Activated gamma-delta T cell (primary cell): ENCODE results near the gene PPP2R5C.

Experiments
- DNase-seq: peaks from one replicate; lab custom pipeline; 2025; lab: John Stamatoyannopoulos, UW

The PPP2R5C gene

DNA sequence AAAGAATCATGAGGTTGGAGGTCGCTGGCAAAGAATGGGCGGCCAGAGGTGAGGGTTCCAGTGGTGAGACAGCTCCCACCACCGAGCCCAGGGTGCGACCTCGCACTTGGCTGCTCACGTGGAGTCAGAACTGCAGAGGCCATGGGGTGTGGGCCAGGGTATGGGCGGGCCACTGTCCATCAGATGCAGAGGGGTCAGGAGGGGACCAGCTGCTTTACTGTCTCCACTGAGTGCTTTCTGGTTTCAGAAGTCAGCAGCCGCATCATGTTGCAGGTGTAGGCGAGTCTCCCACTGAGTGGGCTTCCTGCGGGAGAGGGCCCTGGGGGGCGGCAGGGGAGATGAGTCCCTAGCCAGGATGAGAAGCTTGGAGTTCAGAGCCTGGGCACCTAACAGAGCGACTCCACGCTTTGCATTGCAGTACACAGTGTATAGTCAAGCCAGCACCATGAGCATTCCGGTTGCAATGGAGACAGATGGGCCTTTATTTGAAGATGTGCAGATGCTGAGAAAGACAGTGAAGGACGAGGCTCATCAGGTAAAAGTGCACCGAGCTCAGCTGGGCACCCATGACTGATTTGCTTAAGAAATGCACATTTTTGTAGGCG lies 156.0 kb downstream of the PPP2R5C start:
- no peak for DNase-seq

DNA sequence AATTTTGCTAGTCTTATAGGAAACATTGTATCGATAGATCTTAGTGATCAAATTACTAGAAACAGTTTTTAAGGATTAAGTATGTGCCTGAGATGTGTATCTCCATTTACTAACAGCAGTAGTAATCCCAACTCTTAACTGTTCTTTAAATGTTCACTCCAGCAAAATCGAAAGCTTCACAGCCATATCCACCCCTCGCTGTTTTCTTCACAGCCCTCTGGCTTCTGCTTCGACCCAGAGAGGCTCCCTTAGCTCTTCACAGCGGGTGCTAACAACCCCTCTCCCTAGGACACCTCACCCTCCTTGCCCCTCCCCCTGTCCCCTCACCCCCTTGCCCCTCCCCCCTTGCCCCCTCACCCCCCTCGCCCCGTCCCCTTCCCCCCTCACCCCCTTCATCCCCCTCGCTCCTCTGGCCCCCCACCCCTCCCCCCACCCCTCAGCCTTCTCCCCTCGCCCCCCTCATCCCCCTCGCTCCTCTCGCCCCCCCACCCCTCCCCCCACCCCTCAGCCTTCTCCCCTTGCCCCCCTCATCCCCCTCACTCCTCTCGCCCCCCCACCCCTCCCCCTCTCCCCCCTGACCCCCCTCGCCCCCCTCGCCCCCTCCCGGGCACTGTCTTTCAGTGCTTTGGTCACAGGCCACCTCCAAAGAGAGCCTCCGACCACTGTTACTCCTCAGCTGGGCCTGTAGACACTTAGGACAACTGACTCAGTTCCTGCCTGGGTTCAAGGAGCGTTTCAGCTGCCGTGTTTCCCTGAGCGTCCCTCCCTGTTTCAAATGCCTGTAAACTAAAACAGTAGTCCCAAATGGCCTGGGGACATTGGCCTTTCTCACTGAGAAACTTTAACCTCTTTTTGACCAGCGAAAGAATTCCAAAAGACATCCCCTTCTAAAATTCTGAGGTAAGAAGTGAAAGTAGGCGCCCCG lies 156.8 kb downstream of the PPP2R5C start:
- no peak for DNase-seq

DNA sequence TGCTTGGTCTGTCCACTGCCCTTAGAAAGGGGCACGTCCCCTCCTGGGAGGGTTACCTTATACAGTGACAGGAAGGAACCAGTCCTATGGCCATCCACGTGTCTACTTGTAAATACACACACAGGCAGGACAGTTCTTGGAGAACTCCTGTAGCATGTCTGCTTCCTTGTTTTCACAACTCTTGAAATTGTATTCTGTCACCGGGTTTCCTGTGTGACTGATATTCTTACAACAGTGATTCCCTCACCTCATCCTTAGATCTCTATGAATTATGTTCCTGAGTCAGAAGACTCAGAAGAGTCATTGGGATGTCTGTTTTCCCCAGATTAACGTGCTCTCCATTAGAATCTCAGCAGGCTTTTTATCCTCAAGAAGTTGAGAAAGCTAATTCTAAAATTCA lies 158.8 kb downstream of the PPP2R5C start:
- DNase-seq: no peak

DNA sequence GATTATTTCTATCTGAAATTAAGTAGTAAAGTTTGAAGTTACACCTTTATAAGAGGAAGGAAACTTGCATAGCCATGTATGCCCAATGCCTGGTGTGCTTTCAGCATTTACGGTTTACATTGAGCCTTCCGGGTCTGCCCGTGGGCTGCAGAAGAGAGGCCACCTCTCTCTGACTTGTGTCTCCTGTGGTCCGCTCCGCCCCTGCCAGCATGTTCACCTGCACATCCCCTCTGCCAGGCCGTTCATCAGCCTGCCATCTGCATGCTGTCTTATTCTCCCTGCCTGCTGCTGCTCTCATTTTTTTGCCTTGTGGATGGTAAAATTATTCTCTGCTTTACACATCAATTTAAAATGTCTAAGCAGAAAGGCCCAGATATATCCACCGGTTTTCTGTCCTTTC lies 161.4 kb downstream of the PPP2R5C start:
- DNase-seq: no peak

DNA sequence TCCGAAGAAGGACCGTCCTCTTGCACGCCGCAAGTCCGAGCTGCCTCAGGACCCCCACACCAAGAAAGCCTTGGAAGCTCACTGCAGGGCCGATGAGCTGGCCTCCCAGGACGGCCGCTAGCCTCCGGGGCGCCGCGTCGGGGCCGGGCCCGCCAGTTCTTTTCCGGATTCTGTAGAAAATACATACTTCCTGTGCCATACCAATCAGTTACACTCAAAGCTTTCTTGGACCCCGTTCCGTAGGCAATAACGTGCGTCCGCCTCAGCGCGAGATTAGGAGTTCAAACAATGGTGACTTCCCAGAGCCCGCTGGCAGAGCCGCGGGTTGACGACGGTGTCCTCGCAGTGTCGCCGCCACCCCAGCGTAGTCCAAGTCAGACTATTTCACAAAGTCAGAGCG lies 163.6 kb downstream of the PPP2R5C start:
- DNase-seq: no peak

DNA sequence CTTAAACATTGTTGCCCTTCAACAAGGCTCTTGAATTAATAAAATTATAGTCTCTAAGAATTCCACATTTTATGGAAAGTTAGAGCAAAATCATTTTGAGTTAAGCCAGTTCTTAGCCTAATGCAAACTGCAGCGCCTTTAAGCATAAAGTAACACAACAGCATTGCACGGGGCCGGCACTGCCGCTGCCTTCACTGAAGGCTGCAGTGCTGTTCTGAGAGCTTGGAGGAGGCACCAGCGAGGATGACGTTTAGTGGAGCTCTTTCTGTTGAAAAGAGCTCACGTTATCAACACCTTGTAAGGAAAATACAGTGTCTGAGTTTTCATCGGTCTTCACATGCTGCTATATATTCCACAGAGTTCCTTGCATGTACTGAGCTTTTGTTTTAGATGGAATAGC lies 164.6 kb downstream of the PPP2R5C start:
- DNase-seq: no peak

DNA sequence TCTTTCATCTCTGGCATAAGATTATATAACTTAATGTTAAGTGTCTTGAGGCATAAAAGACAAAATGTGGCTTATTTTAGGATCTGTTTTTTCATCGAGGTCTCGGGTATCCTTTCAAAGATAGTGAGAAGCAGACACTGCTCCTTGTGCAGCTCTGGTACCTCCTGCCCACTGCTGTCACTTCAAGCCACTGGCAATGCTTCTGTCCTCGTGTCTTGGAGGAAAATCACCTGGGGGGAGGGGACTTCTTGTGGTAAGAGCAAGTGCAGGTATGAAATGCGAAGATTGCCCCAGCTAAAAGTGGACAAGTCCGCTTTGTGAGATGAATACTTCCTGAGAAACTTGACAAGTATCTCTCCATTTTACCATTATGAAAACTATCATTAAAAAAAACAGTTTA lies 165.1 kb downstream of the PPP2R5C start:
- no peak for DNase-seq

DNA sequence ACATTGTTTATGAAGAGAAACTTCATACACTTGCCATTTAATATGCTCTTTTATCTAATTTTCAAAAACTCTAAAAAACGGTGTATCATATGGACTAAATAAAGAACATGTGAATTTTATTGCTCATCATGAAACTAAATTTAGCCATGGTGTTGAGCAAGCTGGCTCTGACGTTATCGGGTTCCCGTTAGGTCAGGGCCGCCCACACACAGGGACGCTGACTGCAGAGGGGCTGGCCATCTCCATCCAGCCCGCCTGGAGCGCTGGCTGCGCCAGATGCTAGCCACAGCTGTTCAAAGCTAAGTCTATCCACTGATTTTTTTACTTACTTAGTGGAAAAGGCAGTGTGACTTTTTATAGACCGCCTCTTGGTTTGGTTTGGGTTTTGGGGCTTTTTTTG lies 166.3 kb downstream of the PPP2R5C start:
- no peak for DNase-seq

DNA sequence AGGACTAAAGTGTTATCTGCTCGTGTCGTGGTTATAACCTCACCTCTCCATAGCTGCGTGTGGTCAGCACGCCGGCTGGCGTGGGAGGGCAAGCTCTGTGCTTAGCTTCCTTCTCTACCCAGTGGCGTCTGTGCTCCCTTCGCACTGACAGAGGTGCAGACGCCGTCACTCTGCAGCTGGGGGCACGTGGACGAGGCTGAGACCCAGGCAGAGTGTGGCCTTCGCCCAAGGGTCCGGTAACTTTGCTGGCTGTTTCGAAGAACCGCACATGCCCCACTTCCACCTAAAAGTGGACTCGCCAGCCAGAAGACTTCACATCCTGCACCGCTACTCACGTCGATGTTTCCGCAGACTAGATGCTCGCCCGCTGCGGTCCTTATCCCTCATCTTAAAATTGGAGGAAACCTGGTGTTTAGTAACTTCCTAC lies 166.9 kb downstream of the PPP2R5C start:
- no peak for DNase-seq

DNA sequence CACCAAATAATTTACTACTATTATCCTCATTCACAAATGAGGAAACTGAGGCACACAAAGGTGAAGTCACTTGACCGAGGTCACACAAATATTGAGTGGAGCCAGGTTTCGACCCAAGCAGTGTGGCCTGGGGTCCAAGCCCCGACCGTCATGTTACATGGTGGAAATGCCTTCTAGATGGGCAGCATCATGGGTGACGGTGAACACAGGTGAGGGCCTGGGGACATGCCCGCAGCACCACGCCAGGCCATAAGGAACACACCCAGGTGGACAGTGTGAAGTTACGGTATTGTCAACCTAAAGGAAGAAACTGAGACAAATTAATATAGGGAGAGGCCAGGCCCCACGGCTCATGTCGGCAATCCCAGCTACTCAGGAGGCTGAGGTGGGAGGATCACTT lies 167.6 kb downstream of the PPP2R5C start:
- no peak for DNase-seq

DNA sequence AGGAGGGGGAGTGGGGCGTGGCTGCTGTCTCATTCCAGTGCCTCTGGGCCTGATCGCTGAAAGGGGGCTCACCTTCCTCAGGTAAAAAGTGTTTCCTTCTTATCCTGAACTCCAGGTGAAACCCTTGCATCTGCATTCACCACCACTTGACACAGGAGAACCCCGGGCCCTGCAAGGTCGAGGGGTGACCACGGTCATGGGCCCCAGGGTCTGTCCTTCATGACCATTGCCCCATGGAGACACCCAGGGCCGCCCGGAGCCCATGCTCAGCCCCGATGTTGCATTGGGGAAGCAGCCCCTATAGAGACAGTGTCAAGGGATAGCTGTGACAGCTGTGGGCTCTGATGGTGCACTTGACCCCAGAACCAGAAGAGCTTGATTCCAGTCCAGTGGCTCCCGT lies 168.4 kb downstream of the PPP2R5C start:
- no peak for DNase-seq

DNA sequence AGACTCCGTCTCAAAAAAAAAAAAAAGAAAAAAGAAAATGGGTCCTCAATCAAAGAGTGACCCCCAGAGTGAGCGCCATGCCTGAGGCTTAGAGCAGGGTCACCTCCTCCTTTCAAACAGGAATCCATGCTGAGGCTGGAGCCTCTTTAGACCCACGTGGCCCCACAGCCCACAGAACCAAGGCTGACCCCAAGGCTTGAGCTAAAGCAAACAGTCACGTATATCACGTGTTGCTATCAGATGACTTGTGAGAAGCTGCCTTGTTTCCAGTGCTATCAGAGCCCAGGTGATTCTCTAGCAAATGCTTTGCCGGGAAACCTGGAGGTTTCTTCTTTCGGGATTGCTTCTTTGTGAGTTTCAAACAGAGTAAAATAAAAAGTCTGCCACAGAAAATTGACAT lies 171.2 kb downstream of the PPP2R5C start:
- DNase-seq: no peak

DNA sequence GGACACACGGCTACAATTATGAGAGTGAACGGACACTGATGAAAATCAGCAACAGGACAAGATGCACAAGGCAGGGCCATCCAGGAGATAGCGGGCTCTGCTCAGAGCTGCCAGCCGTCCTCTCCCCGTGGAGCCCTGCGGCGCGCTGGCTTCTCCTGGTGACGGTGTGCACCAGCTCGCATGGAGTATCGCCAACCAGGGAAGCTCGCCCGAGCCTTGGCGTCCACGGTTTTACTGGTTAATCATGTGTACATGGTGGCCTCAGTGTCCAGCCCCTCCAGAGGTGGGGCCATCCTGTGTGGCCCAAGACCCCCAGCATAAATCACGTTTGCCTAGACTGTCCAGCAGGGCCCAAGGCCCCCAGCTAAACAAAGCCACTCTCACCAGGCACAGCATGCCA lies 171.7 kb downstream of the PPP2R5C start:
- DNase-seq: no peak

DNA sequence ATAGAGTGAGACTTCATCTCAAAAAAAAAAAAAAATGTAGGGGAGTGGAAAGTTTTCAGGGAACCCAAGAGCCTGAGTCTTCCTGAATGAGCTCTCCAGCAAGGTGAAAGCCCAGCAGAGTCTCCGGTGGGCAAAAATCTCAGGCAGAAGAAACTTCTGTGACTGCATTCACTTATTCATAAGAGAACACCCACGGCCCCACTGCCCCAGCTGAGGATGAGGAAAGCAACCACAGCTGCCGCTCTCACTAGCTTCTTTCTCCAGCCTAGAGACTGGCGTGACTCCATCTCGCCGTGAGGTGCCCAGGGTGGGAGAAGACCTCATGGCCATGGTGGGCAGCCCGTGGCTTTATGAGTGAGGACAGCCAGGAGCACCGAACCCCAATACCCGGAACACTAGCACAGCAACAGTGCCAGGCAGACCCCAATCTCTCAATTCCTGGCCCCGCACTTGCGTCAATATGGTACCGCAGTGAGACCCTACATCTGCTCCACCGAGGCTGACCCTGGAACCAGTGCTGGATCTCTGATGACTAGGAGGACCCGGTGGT lies 173.2 kb downstream of the PPP2R5C start:
- no peak for DNase-seq

DNA sequence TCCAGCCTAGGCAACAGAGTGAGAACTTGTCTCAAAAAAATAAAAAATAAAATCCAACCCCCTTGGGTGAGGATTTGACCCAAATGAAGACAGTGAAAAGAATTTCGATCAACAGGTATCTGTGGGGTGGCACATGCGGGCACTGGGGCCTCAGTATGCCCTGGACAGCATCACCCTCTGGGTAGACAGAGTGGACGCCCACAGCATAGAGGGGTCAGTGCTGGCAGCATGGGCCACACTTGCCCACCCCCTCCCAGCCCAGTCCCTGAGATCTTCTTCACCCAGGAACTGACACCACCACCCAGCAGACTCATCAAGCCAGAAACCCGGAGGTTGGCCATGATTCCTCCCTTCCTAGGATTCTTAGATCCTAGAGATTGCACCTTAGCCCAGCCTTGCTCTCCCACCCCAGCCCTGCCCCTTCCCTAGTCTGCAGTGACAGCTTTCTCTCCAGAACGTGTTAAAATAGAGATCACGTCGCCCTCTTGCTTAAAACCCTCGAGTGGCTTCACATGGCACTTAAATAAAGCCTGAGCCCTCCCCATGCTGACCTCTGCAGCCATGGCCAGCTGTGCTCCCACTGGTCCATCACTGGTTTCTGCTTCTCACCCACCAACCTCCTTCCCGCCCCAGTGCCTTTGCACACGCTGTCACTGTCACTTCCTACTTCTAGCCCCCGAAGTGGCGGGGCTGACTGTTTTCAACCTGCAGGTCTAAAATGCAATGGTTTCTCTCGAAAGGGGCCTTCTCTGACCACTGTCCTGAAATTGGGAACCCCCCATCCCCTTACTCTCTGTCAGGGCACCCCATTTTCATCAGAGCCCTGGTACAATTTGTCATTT lies 176.6 kb downstream of the PPP2R5C start:
- no peak for DNase-seq

DNA sequence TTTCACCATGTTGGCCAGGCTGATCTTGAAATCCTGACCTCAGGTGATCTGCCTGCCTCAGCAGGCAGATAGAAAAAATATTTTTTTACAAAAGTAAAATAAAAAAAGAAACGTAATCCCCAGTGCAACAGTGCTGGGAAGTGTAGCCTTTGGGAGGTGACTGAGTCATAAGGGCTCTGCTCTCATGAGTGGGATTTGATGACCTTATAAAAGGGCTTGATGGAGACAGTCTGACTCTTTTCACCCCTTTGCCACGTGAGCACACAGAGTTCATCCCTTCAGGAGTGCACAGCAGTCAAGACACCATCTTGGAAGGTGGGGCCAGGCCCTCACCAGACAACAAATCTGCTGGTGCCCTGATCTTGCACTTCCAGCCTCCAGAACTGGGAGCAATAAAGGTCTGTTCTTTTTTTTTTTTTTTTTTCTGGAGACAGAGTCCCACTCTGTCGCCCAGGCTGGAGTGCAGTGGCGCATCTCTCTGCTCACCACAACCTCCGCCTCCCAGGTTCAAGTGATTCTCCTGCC lies 178.2 kb downstream of the PPP2R5C start:
- DNase-seq: no peak

DNA sequence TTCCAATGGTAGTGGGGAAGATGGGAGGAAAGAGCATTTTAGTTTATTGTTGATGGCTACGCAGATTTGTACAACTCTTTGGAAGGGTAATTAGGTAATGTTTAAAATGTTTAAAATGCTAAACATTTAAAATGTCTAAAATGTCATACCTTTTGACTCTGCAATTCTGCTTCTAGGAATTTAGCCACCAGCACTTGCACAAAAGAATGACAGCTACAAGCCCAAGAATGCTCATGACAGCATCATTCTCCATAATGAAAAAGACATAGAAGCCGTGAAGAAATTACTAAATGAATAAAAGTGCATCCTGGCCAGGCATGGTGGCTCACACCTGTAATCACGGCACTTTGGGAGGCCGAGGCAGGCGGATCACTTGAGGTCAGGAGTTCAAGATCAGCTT lies 182.9 kb downstream of the PPP2R5C start:
- DNase-seq: no peak

DNA sequence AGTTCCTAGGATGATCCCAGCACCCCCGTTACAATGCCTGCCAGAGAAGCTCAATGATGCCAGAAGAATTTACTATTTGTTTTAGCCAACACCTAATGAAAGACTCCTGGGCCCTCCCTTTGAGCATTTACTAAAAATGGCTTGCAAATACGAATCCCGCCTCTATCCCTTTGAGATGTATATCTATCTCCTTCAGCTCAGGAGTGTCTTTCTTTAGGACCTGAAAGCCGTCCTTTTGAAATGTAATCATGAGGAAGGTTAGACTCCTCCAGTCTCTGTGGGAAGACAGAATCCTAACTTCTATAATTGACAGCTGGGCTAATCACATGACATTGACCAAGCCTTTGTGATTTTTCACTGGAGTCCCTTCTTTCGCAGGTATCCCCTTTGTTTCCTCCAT lies 183.7 kb downstream of the PPP2R5C start:
- no peak for DNase-seq

DNA sequence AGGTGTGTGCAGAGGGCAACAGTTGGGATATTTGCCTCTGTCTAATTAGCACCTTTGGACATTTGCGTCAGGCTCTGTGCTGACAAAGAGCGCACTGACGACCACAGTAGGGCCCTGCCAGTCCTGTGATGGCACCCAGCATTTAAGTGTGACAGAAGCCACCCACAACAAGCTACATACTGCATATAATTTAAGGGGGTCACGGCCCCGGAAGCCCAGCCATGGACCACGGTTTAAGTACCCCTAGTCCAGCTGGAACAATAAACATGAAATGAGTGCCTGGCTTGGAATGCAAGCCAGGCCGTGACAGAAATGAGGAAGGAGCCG lies 186.0 kb downstream of the PPP2R5C start:
- DNase-seq: no peak

DNA sequence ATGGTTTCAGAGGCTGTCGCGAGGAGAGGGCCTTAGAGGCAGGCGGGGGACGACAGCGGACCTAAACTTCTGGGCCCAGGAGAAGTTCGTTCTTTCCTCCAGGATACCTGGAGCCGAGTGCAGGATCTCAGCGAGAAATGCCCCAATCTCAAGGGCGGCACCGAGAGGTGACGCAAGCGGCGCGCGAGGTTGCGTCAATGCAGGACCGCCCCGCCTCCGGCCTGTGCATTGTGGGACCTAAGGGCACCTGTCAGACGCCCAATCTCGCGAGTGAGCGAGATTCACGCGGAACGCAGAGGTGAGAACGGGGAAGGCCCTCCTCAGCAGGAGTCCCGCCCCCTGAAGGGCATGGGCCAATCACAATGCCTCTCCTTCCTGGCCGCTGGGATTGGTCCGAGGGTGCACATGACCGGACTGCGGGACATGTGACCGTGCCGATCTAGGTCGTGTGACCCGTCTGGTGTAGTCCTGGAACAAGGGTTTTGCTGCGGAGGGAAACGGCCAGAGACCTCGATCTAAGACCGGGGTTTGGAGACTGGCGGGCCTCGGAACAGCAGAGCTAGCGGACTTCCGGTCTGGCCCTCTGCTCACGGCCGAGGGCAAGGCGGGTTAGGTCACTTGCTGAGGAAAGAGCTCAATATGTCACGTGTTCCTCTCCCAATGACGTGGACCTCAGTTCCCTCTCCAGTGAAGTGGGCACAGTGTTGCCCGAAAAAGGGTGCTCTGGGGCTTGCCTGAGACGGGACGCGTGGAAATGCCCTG lies 186.6 kb downstream of the PPP2R5C start:
- peak; percentile 95 for DNase-seq

DNA sequence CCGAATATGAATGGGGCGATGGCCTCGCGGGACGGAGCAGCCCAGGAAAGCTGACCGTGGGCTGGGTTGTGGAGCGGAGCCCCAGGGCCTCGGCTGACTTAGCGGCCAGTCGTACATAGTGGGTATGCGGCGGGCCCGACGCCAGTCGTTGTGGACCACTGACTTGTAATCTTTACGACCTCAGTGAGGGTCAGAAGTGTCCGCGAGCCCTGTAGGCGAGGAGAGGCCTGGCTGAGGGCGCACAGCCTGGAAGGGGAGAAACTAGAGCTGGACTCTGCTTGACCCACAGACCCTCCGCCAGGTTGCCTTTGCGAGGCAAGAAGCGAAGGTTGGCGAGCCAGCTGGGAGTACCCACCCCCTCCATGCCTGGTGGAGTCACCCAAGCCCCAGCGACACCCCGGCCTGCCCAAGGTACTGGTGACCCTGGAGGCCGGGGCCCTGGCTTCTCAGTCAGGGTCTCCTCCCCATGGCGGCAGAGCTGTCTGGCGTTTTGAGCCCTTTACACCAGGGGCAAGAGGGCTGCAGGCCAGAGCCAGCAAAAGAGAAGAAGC lies 187.2 kb downstream of the PPP2R5C start:
- no peak for DNase-seq
